Ovary (tissue), 3 donors: ENCODE results near the gene CALR3.

Experiments used
- EP300 ChIP-seq: sonication (generic); formaldehyde crosslinking; IDR thresholded peaks from one replicate; pipeline ENCODE4 v1.6.1; 2017; ENCODE audit warnings: antibody characterized with exemption
- TF ChIP-seq, protein P1 (sequence below), 3 donors: fragments of 450-650 bp in 2 of 3; fragments of 200-600 bp in 1 of 3; IDR thresholded peaks; one replicate each; pipeline versions ENCODE4 v1.5.1 to v1.8.0; 2016 to 2022; ENCODE audit warnings: antibody characterized with exemption in 3 of 3, mild to moderate bottlenecking in 1 of 3
- donor health status: DM: no; HTN: no; CAD: no.

DNA sequence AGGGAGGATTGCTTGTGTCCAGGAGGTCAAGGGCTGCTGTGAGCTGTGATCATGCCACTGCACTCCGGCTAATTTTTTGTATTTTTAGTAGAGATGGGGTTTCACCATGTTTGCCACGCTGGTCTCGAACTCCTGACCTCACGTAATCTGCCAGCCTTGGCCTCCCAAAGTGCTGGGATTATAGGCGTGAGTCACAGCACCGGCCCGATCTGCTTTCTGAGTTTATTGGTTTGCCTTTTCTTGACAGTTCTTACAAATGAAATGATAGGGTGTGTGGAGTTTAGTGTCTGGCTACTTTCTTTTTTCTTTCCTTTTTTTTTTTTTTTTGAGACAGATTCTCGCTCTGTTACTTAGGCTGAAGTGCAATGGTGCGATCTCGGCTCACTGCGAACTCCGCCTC is 1.1 kb upstream of the CALR3 start:
- TF ChIP-seq, protein P1, sequence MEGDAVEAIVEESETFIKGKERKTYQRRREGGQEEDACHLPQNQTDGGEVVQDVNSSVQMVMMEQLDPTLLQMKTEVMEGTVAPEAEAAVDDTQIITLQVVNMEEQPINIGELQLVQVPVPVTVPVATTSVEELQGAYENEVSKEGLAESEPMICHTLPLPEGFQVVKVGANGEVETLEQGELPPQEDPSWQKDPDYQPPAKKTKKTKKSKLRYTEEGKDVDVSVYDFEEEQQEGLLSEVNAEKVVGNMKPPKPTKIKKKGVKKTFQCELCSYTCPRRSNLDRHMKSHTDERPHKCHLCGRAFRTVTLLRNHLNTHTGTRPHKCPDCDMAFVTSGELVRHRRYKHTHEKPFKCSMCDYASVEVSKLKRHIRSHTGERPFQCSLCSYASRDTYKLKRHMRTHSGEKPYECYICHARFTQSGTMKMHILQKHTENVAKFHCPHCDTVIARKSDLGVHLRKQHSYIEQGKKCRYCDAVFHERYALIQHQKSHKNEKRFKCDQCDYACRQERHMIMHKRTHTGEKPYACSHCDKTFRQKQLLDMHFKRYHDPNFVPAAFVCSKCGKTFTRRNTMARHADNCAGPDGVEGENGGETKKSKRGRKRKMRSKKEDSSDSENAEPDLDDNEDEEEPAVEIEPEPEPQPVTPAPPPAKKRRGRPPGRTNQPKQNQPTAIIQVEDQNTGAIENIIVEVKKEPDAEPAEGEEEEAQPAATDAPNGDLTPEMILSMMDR (IDR thresholded peaks at IDR 0.05): no peak
- no peak for TF ChIP-seq EP300
